GM10847 (cell line): ENCODE data around the gene CARD11.

Experiments
- POLR2A ChIP-seq: IDR thresholded peaks from 2 replicates; pipeline ENCODE4 v1.6.1; 2011; ENCODE audit not compliant: insufficient read length; ENCODE audit errors: extremely low read depth

The CARD11 gene

DNA sequence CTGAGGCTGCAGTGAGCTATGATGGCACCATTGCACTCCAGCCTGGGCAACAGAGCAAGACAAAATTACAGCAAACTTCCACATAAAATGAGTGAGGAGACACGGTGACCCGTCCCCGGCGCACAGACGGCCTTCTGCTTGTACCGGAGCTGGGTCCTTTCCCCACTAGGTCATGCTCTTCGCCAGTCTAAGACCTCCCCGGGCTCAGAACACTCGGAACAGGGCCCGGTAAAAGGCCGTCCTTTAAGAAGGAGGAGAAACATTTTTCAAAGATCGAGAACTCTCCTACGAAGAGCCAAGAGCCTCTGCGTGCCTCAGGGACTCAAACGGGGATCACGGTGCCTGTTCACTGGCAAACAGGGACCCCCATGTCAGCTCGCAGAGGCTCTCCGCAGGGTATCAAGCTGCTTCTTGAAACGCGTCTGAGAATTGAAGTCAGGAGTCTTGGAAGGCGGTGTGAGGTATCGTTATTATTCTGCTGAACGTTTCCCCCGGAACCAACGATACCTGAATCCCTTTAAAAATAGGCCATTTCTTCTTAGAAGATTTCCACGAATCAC is 9.0 kb downstream of the CARD11 start:
- TF ChIP-seq POLR2A: no peak

DNA sequence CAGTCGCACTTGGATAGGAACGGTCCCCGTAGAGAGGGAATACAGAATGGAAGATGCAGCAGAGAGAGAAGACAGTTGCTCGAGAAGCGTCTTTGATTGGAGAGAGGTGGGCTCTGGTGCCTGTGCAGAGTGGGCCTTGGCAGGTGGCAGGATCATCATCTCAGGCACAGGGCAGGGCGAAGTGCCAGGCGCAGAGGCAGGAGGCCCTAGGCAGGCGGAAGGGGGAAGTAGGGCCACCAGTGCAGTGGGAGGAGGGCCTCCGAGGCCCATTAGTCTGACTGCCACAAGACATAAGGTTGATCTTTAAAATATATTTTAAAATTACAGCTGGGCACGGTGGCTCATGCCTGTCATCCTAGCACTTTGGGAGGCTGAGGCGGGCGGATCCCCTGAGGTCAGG is 10.1 kb downstream of the CARD11 start:
- TF ChIP-seq POLR2A: no peak

DNA sequence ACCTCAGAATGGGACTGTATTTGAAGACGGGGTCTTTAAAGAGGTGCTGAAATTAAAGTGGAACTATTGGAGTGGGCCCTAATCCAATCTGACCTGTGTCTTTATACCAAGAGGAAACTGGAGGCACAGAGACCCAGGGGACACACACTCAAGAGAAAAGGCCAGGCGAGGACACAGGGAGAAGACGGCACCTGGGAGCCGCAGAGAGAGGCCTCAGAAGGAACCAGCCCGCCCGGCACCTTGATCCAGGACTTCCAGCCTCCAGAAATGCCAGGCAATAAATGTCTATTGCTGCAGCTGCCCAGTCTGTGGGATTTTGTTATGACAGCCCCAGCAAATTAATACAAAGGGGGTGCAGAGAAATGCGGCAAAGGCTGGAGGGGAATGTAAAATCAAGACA is 10.5 kb downstream of the CARD11 start:
- no peak for TF ChIP-seq POLR2A

DNA sequence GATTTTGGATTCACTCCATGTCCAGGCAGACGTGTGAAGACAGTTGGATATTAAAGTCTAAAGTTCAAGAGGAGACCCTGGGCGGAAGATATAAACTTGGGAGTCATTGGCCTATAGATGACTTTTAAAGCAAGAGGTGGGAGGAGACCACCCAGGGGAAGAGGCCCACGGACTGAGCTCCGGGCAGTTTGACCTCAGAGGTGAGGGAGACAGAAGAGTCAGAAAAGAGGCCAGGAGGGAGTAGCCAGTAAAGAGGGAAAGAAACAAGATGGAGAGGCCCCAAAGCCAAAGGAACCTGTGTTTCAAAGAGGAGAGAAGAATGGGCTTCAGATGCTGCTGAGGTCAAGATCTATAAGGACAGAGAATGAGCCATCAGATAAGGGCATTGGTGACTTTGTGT is 11.4 kb downstream of the CARD11 start:
- no peak for TF ChIP-seq POLR2A

DNA sequence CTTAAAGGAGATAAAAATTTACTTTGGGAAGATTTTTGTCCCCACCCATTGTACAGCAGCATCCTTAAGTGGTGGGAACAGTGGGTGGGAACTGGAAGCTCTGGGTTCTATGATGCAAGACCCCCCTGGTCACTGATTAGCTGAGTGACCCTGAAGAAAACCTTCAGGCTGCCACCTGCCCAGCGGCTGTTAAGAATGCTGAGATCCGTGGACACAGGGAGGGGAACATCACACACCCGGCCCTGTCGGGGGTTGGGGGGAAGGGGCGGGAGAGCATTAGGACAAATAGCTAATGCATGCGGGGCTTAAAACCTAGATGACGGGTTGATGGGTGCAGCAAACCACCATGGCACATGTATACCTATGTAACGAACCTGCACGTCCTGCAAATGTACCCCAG is 14.5 kb downstream of the CARD11 start:
- TF ChIP-seq POLR2A: no peak

DNA sequence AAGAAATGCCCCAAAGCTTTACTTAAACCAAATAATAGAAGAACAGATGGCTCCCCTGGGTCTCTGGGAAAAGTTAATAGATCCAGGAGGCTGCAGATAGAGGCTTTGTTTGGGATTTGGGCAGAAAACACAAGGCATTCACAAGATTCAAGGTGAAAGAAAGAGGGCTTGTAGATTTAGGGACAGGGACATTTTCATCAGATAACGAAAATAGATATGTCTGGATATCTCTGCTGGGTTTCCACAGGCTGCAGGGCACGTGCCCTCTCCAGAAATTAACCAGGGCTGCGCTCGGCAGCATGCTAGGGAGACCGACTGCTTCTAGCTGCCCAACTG is 14.9 kb downstream of the CARD11 start:
- TF ChIP-seq POLR2A: no peak

DNA sequence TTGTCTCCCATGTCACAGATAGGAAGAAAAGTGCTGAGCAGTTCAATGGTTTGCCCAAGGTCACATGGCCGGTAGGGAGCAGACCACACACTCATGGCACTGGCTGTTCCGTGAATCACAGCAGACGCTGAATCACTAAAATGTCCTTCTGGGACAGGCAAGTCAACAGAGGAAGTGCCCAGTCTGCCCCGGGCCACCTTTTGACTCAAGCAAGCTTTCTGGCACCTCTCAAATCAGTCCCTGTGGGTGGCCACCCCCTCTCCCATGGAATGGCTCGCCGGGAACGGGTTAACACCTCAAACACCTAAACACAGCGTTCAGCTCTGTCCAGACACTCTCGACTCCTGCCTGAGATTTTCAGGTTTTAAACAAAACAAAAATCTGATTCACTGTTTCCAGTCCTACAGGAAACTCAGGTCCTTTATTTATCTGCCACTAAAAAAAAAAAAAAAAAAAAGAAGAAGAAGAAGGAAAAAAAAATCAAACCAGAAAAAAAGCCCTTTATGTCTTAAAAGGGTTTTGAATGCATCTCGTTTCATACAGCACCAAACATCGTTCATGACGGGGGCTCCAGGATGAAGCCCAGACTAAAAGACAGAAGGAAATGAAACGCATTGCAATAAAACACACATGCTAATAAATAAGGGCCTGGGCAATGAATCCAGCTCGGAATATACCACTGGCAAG is 15.5 kb downstream of the CARD11 start:
- TF ChIP-seq POLR2A: no peak

DNA sequence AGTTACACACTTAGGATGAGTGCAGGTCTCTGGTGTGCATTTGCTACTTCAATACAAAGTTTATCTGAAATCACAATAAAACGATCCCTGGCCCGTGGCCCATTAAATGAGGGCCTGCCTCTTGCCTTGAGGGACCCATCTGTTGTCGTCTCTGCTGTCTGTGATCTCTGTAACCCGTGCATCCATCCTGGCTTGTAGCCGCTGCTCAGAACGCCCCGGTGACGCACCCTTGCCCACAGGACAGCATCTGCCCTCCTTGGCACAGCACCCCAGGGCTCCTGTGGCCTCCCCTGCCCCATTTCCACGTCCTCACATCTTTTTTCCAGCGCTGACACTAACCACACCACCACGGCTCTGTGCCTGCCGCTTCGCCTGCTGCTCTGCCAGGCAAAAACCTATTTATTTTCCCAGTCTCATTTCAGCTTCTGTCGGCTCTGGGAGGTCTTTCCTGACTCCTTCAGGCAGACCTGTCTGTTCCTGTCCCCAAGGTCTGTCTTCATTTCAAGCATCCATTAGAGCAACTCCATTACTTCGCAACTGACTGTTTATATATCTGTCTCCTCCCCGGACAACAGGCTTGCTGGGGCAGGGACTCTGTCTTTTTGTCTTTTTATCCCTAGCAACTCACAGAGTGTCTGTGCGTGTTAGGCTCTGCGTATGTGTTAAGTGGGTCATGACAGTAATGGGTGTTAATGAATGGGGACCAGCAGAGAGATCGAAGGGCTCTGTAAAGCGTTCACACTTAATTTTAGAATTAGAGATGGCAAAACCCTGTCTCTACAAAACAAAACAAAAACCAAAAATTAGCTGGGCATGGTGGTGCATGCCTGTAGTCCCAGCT is 16.4 kb downstream of the CARD11 start:
- no peak for TF ChIP-seq POLR2A

DNA sequence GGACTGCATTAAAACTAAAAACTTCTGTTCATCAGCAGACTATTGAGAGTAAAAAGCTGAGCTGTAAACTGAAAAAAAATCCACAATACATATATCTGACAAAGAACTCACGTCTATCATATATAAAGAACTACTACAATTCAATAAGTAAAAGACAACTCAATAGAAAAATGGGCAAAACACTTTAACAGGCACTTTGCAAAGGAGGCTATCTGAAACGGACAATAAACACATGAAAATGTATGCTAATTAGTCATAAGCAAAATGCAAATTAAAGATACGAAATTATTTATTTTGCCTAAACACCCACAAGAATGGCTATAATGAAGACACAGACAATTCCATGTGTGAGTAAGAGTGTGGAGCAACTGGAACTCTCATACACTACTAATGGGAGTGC is 18.1 kb downstream of the CARD11 start:
- no peak for TF ChIP-seq POLR2A

DNA sequence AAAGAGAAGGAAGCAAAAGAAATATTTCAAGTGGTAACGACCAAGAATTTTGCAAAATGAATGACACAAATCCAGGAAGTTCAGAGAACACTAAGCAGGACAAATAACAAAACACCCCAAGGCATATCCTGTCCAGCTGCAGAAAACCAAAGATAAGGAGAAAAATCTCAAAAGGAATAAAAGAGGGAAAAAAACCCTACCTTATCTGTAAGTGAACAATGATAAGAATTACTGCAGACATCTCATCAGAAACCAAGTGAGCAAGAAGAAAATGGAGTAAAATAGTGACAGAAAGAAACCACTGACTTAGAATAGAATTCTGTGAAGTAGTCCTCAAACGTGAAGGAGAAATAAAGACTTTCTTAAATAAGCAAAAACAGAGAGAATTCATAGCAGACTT is 21.8 kb downstream of the CARD11 start:
- TF ChIP-seq POLR2A: no peak

DNA sequence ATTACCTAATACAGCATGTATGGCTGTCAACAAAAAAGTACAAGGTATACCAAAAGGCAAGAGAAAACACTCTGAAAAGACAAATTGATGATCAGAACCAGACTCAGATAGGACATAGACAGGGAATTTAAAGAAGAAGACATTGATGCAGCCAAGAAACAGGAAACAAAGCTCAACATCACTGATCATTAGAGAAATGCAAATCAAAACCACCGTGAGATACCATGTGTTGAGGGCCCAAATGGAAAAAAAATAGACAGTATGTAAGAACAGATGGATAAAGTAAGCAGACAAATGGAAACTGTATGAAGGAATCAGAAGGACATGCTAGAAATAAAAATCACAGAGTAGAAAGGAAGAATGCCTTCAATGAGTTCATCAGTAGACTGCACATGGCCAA is 23.3 kb downstream of the CARD11 start:
- TF ChIP-seq POLR2A: no peak

DNA sequence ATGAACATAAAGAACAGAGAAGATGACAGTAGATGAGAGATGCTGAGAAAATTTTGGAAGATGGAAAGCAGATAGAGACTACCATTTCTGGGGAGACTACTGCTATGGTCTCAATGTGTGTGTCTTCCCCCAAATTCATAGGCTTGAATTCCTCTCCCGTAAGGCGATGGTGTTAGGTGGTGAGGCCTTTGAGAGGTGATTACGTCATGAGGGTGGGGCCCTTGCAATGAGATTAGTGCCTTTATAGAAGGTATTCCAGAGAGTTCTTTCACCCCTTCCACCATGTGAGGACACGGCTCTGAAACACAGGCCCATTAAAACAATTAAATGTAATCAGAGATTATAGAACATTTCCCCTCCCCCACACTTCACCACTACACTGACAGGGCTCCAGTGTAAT is 23.9 kb downstream of the CARD11 start:
- no peak for TF ChIP-seq POLR2A

DNA sequence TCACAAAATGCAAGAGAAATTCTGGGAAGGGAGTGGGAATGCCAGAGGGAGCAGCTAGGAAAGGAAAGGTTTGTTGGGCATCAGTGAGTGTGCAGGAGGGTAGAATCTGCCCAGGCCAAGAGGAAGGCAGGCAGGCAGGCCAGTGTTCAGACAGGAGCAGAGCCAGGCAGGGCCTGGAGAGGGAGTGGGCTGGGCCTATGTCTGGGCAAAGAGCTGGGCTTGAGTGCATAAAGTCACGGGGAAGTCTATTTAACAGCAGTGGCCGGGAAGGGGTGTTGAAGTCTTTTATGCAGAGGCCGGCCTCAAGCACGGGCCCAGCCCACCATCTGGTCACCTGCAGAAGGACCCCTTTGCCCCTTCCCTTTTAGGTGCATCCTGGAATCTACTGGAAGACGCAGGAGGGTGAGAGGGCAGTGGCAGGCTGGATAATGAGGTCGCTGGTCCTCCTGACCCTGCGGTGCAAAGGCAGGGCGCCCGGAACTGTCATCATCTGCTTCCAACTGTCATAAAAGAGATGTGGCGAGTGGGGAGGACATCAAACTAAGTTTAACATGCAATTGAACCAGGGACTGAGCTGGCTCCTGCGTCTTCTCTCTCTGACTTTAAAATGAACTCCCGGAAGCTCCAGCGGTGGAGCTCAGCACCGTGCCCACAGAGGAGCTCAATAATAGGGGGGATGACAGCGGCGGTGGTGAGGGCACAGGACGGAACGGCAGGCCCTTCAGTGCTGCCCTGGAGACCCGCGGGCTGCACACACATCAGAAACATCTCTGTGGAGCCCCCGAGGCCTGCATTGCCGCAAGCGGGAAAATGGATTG is 29.5 kb downstream of the CARD11 start:
- TF ChIP-seq POLR2A: no peak

DNA sequence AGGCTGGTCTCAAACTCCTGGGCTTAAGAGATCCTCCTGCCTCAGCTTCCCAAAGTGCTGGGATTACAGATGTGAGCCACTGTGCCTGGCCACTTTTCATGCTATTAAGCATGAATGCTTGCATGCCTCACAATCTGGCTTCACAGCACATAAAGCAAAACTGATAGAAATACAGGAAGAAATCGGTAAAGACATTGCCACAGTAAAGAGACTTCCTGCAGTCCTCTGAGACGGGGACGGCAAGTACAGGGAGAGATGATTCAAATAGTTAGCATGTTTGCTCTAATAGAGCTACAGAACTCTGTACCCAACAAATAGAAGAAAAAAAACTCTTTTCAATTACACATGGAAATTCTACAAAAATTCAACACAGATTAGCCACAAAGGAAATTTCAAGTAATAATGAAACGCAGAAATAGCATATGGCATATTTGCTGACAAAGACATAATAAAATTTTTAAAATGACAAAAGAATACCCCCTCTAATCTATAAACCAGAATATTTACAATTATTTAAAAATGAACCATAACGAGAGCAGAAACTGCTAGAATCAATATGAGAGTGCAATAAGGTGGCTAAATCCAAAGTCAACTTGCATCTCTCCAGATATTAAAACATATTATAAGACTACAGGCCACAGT is 32.3 kb downstream of the CARD11 start:
- TF ChIP-seq POLR2A: no peak

DNA sequence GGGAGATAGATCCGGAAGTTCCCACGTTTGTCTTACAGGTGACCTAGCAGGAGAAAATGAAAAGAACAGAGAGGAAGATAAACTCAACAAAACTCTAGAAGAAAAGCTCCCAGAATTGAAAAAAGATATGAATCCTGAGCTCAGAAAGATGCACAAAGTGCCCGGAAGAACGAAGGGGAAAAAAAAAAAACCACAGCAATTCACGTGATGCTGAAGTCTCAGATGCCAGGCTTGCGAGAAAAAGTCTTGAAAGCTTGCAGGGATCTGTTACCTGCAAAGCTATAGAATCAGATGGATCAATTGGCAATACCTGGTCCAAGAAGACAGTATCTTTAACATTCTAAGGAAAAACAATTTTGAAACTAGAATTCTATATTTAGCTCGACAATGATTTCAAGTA is 33.5 kb downstream of the CARD11 start:
- no peak for TF ChIP-seq POLR2A

DNA sequence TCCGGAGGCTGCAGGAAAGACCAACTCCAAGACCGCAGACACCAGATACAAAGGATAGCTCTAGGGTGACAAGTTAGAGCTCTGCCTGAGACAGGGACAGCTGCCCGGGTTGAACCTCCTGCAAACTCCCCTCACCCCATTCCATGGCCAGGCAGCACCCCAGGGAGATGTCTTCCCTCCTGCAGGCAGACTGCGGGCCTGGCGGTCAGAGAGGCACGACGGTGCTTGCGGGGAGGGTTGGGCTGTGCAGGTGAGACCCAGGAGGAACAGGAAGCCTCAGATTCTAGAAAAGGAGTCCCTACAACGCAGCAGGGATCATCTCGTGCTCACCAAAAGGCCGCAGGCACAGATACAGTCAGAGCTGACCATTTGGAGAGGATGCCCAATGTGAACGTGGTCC is 34.6 kb downstream of the CARD11 start:
- no peak for TF ChIP-seq POLR2A

DNA sequence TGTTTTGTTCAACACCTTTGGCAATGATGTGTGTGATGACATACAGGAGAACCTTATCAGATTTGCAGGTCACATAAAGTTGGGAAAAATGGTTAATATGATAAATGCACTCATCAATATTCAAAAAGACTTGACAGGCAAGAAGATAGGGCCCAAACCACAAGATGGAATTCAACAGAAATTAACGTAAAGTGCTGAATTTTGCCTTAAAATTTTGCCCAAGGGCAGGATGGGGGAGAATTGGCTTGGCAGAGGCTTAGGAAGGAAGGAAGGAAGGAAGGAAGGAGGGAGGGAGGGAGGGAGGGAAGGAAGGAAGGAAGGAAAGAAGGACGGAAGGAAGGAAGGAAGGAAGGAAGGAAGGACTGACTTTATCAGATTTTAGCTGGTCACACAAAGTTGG is 35.3 kb downstream of the CARD11 start:
- no peak for TF ChIP-seq POLR2A
